HEK293 (cell line): ENCODE data around the gene ERVK3-1.

Source experiments
- CTCF ChIP-seq: fragments of 450-650 bp; formaldehyde crosslinking; IDR thresholded peaks from 2 replicates; pipeline ENCODE4 v1.5.1; 2016; ENCODE audit warnings: missing biosample characterization, missing genetic modification characterization
- HIC1 ChIP-seq: fragments of 450-650 bp; formaldehyde crosslinking; IDR thresholded peaks from 2 replicates; pipeline ENCODE4 v1.5.1; 2016; ENCODE audit warnings: missing biosample characterization, missing genetic modification characterization
- KLF17 ChIP-seq: fragments of 450-650 bp; formaldehyde crosslinking; IDR thresholded peaks from 2 replicates; pipeline ENCODE4 v1.5.1; 2016; ENCODE audit warnings: missing biosample characterization, missing genetic modification characterization
- PRDM10 ChIP-seq: fragments of 450-650 bp; formaldehyde crosslinking; IDR thresholded peaks from 2 replicates; pipeline ENCODE4 v1.5.1; 2016; ENCODE audit warnings: missing biosample characterization, missing genetic modification characterization
- REST ChIP-seq: fragments of 450-650 bp; formaldehyde crosslinking; IDR thresholded peaks from 2 replicates; pipeline ENCODE4 v1.5.1; 2016; ENCODE audit warnings: missing biosample characterization, missing genetic modification characterization
- ZBTB11 ChIP-seq: fragments of 450-650 bp; formaldehyde crosslinking; conservative IDR thresholded peaks from 2 replicates; pipeline ENCODE4 v1.5.1; 2016; ENCODE audit warnings: low read depth, missing biosample characterization, missing genetic modification characterization
- ZNF121 ChIP-seq: fragments of 450-650 bp; formaldehyde crosslinking; IDR thresholded peaks from 2 replicates; pipeline ENCODE4 v1.5.1; 2016; ENCODE audit warnings: missing biosample characterization, missing genetic modification characterization
- ZNF280D ChIP-seq: fragments of 450-650 bp; formaldehyde crosslinking; IDR thresholded peaks from 2 replicates; pipeline ENCODE4 v1.5.1; 2016; ENCODE audit warnings: missing biosample characterization, missing genetic modification characterization
- ZNF558 ChIP-seq: fragments of 450-650 bp; formaldehyde crosslinking; IDR thresholded peaks from 2 replicates; pipeline ENCODE4 v1.5.1; 2016; ENCODE audit warnings: missing biosample characterization, missing genetic modification characterization

- TF ChIP-seq CTCF (tag by site-specific recombination) (no peak), REST (tag by site-specific recombination) (no peak), ZNF121 (tag by site-specific recombination) (no peak), PRDM10 (tag by site-specific recombination) (no peak), ZBTB11 (tag by site-specific recombination) (no peak), HIC1 (no peak), ZNF558 (no peak), KLF17 (tag by site-specific recombination) (no peak), ZNF280D (no peak)
Observed at GRCh38 chr19:58349590-58349989, 44.4 kb downstream of the ERVK3-1 start.
